ENCODE results near the gene FAM200C. TPM values are rescaled to one million over a fixed set of nuclear protein-coding genes. Genes with fewer than 3 reads are reported as not detected.
A peak's percentile ranks its signal among the peaks of the same experiment; 100 is the strongest.

The FAM200C gene
- polyA plus RNA-seq, 3 donors = 0.08 to 0.39 TPM; not detected in 1

DNA sequence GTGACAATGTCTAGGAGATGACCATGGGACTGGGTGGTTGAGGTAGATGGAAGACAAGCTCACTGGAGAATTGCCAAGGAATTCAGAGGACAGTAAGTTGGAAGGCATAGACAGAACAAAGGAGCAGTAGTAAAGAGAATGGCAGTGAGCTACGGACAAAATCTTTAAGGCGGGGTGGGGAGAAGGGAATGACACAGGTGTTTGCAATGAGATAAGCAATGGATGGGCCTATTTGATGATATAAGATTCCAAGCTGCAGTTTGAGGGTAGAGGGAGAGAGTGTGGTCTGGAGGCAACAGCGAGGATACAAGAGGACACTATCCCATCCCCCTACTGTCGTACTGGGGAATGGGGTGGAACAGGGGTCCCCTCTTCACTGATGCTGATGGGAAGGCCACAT, 36.2 kb upstream of the FAM200C start:
- no peaks in the 10 kb centered on the region for H4K20me1 ChIP-seq (ENCODE audit: insufficient read depth, low read length)
- Mint-ChIP-seq H3K4me3 (no peak overlapping the region), H3K27ac (no peak overlapping the region), H3K36me3 (peaks cover 7 to 12% of the 10 kb centered on the region in 2 donors), H3K27me3 (ENCODE audit: low read depth in 3 of 3) (peaks cover 2 to 5% (median 2%) of the 10 kb centered on the region in 3 donors), H3K9me3 (no peaks in the 10 kb centered on the region), H3K4me1 (peaks cover 17% of the 10 kb centered on the region)
- WGBS (ENCODE audit: insufficient coverage) = 100% methylated on average over 2 of the region's 4 CpGs
- no peak overlapping the region for H3K4me2 ChIP-seq (replicated peaks; ENCODE audit: extremely low read depth, low read length, poor library complexity, severe bottlenecking)
- no peaks in the 10 kb centered on the region for H3K79me2 ChIP-seq (ENCODE audit: insufficient read depth, low read length)
- H3K9ac ChIP-seq (ENCODE audit: insufficient read depth, low read length, poor library complexity, severe bottlenecking) = no peak overlapping the region
- H3K27ac ChIP-seq (ENCODE audit: low read depth in 1 of 2, low read length in 2 of 2) = no peak overlapping the region
- TF ChIP-seq, protein P1, sequence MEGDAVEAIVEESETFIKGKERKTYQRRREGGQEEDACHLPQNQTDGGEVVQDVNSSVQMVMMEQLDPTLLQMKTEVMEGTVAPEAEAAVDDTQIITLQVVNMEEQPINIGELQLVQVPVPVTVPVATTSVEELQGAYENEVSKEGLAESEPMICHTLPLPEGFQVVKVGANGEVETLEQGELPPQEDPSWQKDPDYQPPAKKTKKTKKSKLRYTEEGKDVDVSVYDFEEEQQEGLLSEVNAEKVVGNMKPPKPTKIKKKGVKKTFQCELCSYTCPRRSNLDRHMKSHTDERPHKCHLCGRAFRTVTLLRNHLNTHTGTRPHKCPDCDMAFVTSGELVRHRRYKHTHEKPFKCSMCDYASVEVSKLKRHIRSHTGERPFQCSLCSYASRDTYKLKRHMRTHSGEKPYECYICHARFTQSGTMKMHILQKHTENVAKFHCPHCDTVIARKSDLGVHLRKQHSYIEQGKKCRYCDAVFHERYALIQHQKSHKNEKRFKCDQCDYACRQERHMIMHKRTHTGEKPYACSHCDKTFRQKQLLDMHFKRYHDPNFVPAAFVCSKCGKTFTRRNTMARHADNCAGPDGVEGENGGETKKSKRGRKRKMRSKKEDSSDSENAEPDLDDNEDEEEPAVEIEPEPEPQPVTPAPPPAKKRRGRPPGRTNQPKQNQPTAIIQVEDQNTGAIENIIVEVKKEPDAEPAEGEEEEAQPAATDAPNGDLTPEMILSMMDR (IDR thresholded peaks at IDR 0.05) = no peak
- peaks cover 10 to 27% of the 10 kb centered on the region in 2 donors for H3K4me1 ChIP-seq (ENCODE audit: control insufficient read depth in 1 of 2, insufficient read depth in 2 of 2, low read length in 2 of 2)
- H3K4me3 ChIP-seq (replicated peaks in 1 of 3; ENCODE audit: low read depth in 2 of 3, low read length in 3 of 3) = no peak overlapping the region
- DNase-seq = no peak
- no peak overlapping the region for H2AFZ ChIP-seq (ENCODE audit: insufficient read depth, low read depth, low read length, poor library complexity, severe bottlenecking)
- peaks cover 0 to 3% of the 10 kb centered on the region in 2 donors for H3K36me3 ChIP-seq (replicated peaks in 1 of 2; ENCODE audit: control insufficient read depth in 1 of 2, insufficient read depth in 2 of 2, low read length in 2 of 2)
- intact Hi-C loops (cut with micrococcal nuclease) = loop anchor here in 1 of 2 donors (5.0 kb wide), 1 partner anchor 71 kb away; no protein-coding TSS in a partner anchor
- H3K27me3 ChIP-seq (ENCODE audit: control insufficient read depth in 2 of 2, insufficient read depth in 2 of 2, low read length in 2 of 2) = no peaks in the 10 kb centered on the region
- no peaks in the 10 kb centered on the region for H3K9me3 ChIP-seq (replicated peaks in 1 of 2; ENCODE audit: control insufficient read depth in 1 of 2, insufficient read depth in 1 of 2, low read length in 2 of 2)

DNA sequence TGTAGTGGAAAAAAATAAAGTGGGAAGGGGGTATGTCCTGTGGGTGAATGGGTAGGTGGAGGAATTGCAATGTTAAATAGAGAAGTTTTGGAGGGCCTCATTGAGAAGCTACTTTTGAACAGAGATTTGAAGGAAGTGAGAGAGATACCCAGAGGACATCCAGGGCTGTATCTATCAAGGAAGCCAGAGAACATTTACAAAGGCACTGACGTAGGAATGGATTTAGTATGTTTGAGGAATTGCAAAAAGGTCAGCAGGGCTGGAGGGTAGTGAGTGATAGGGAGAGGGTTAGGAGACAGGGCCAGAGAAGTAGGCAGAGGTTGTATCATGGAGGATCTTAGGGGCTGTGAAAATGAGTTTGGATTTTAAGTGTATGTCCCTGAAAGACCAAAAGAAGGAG, 35.7 kb upstream of the FAM200C start:
- Histone ChIP-seq H3K27me3 (ENCODE audit: control insufficient read depth in 2 of 2, insufficient read depth in 2 of 2, low read length in 2 of 2) (no peaks in the 10 kb centered on the region), H2AFZ (ENCODE audit: insufficient read depth, low read depth, low read length, poor library complexity, severe bottlenecking) (no peak overlapping the region), H3K4me3 (replicated peaks in 1 of 3; ENCODE audit: low read depth in 2 of 3, low read length in 3 of 3) (no peak overlapping the region), H3K79me2 (ENCODE audit: insufficient read depth, low read length) (no peaks in the 10 kb centered on the region), H3K4me2 (replicated peaks; ENCODE audit: extremely low read depth, low read length, poor library complexity, severe bottlenecking) (no peak overlapping the region), H3K27ac (ENCODE audit: low read depth in 1 of 2, low read length in 2 of 2) (no peak overlapping the region), H3K9ac (ENCODE audit: insufficient read depth, low read length, poor library complexity, severe bottlenecking) (no peak overlapping the region), H3K4me1 (ENCODE audit: control insufficient read depth in 1 of 2, insufficient read depth in 2 of 2, low read length in 2 of 2) (peaks cover 10 to 22% of the 10 kb centered on the region in 2 donors), H3K9me3 (replicated peaks in 1 of 2; ENCODE audit: control insufficient read depth in 1 of 2, insufficient read depth in 1 of 2, low read length in 2 of 2) (no peaks in the 10 kb centered on the region), H3K36me3 (replicated peaks in 1 of 2; ENCODE audit: control insufficient read depth in 1 of 2, insufficient read depth in 2 of 2, low read length in 2 of 2) (peaks cover 0 to 8% of the 10 kb centered on the region in 2 donors), H4K20me1 (ENCODE audit: insufficient read depth, low read length) (no peaks in the 10 kb centered on the region)
- Mint-ChIP-seq H3K36me3 (peaks cover 7 to 14% of the 10 kb centered on the region in 2 donors), H3K9me3 (no peaks in the 10 kb centered on the region), H3K27ac (peak overlapping the region in 1 of 7 donors; percentile 6), H3K4me3 (no peak overlapping the region), H3K4me1 (peaks cover 16% of the 10 kb centered on the region), H3K27me3 (ENCODE audit: low read depth in 3 of 3) (peaks cover 2 to 5% (median 2%) of the 10 kb centered on the region in 3 donors)
- DNase-seq = no peak
- TF ChIP-seq, protein P1 (IDR thresholded peaks at IDR 0.05) = no peak
- intact Hi-C loops (cut with micrococcal nuclease) = loop anchor here in 1 of 2 donors (5.0 kb wide), 1 partner anchor 72 kb away; no protein-coding TSS in a partner anchor
- WGBS (ENCODE audit: insufficient coverage) = 50% methylated on average over 1 of the region's 1 CpG

All from CD14-positive monocyte (primary cell).